ENCODE measurements around the gene METTL14.

DNA sequence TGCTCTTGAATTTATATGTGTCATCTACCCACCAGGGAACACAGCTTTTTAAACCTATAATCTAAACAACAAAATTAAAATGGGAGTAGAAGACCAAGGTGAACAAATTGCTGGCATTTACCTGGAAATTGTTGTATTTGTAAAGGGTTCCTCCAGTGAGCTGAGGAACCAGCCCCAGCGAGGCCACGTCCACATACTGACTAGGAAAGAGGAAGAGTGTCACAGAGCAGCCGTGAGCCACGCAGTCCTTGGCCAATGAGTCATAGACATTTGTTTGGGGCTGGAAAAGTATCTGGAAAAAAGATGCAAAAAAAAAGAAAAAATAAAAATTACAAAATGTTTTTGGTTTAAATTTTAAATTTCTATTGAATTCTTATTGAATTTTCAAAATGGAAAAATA is 58.7 kb downstream of the METTL14 start:
- TF ChIP-seq, protein P1, sequence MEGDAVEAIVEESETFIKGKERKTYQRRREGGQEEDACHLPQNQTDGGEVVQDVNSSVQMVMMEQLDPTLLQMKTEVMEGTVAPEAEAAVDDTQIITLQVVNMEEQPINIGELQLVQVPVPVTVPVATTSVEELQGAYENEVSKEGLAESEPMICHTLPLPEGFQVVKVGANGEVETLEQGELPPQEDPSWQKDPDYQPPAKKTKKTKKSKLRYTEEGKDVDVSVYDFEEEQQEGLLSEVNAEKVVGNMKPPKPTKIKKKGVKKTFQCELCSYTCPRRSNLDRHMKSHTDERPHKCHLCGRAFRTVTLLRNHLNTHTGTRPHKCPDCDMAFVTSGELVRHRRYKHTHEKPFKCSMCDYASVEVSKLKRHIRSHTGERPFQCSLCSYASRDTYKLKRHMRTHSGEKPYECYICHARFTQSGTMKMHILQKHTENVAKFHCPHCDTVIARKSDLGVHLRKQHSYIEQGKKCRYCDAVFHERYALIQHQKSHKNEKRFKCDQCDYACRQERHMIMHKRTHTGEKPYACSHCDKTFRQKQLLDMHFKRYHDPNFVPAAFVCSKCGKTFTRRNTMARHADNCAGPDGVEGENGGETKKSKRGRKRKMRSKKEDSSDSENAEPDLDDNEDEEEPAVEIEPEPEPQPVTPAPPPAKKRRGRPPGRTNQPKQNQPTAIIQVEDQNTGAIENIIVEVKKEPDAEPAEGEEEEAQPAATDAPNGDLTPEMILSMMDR (IDR thresholded peaks at IDR 0.05): no peak
- no peak for TF ChIP-seq POLR2A (IDR thresholded peaks at IDR 0.05)
- TF ChIP-seq EP300 (IDR thresholded peaks at IDR 0.05): no peak

Data from stomach (tissue), 4 donors.